ENCODE data around the gene ZNF581.

Gene ZNF581

GRCh38 chr19:55603581-55604292 is 39.7 kb upstream of the ZNF581 start:
- H3K4me3 ChIP-seq (ENCODE audit: low read length) = no peak overlapping the region; the same call in 1 of the 2 replicates
- TF ChIP-seq ZNF274 (IDR thresholded peaks at IDR 0.05; ENCODE audit: low read depth, low read length) = no peak

- peak overlapping the region; percentile 92; the same call in 1 of the 2 replicates for H3K4me3 ChIP-seq (ENCODE audit: low read length)
- no peak for TF ChIP-seq ZNF274 (IDR thresholded peaks at IDR 0.05; ENCODE audit: low read depth, low read length)
Measured at GRCh38 chr19:55605207-55605636, 38.2 kb upstream of the ZNF581 start.

GRCh38 chr19:55605637-55606470 is 37.6 kb upstream of the ZNF581 start, which contains the start of gene ZNF865:
TSS of gene ZNF865 (plus strand) at chr19:55605647. CDS start at chr19:55613619, 7,972 bp downstream.
- TF ChIP-seq ZNF274 (IDR thresholded peaks at IDR 0.05; ENCODE audit: low read depth, low read length) = no peak
- peak within 1 kb of the TSS; percentile 92 for H3K4me3 ChIP-seq (ENCODE audit: low read length)

- TF ChIP-seq ZNF274 (IDR thresholded peaks at IDR 0.05; ENCODE audit: low read depth, low read length) = no peak
- peak overlapping the region; percentile 92; the same call in 1 of the 2 replicates for H3K4me3 ChIP-seq (ENCODE audit: low read length)
Measured at GRCh38 chr19:55606471-55606787, 37.0 kb upstream of the ZNF581 start.

- no peak for TF ChIP-seq ZNF274 (IDR thresholded peaks at IDR 0.05; ENCODE audit: low read depth, low read length)
- H3K4me3 ChIP-seq (ENCODE audit: low read length) = peak overlapping the region; percentile 92; the same call in 1 of the 2 replicates
Measured at GRCh38 chr19:55606817-55607216, 36.6 kb upstream of the ZNF581 start.

- no peak overlapping the region for H3K4me3 ChIP-seq (ENCODE audit: low read length)
- TF ChIP-seq ZNF274 (IDR thresholded peaks at IDR 0.05; ENCODE audit: low read depth, low read length) = no peak
Measured at GRCh38 chr19:55609326-55609725, 34.1 kb upstream of the ZNF581 start.

GRCh38 chr19:55611300-55611982 is 32.0 kb upstream of the ZNF581 start:
- no peak overlapping the region for H3K4me3 ChIP-seq (ENCODE audit: low read length)
- no peak for TF ChIP-seq ZNF274 (IDR thresholded peaks at IDR 0.05; ENCODE audit: low read depth, low read length)

GRCh38 chr19:55611983-55612645 is 31.3 kb upstream of the ZNF581 start:
- no peak overlapping the region for H3K4me3 ChIP-seq (ENCODE audit: low read length)
- no peak for TF ChIP-seq ZNF274 (IDR thresholded peaks at IDR 0.05; ENCODE audit: low read depth, low read length)

- H3K4me3 ChIP-seq (ENCODE audit: low read length) = no peak overlapping the region
- no peak for TF ChIP-seq ZNF274 (IDR thresholded peaks at IDR 0.05; ENCODE audit: low read depth, low read length)
Measured at GRCh38 chr19:55613396-55613795, 30.1 kb upstream of the ZNF581 start.

- H3K4me3 ChIP-seq (ENCODE audit: low read length) = no peak overlapping the region
- TF ChIP-seq ZNF274 (IDR thresholded peaks at IDR 0.05; ENCODE audit: low read depth, low read length) = no peak
Measured at GRCh38 chr19:55613930-55614710, 29.3 kb upstream of the ZNF581 start.

- TF ChIP-seq ZNF274 (IDR thresholded peaks at IDR 0.05; ENCODE audit: low read depth, low read length) = no peak
Measured at GRCh38 chr19:55614711-55615542, 28.5 kb upstream of the ZNF581 start.

More at GRCh38 chr19:55614711-55615542, 28.5 kb upstream of the ZNF581 start:
- no peak overlapping the region for H3K4me3 ChIP-seq (ENCODE audit: low read length)

Measured in GM08714 (cell line).